Measurements from ENCODE around the gene AGFG2.

GRCh38 chr7:100576384-100576993, 37.5 kb downstream of the AGFG2 start:
- TF ChIP-seq GATA3 (IDR thresholded peaks at IDR 0.05; ENCODE audit: low read depth, low read length), result no peak
- TF ChIP-seq GATA2 (IDR thresholded peaks at IDR 0.05; ENCODE audit: low read depth, low read length), result no peak

Data from SH-SY5Y (cell line).